GM06990 (cell line): Measurements from ENCODE around the gene CDK5RAP1.

ENCODE experiments used
- DNase-seq: peaks from one replicate; pipeline ENCODE4 v3.0.0-alpha.2; 2011; ENCODE audit not compliant: insufficient read length; ENCODE audit errors: extremely low read depth
- H3K27me3 ChIP-seq: replicated peaks from 2 replicates; pipeline ENCODE4 v1.6.0; 2011; ENCODE audit warnings: low read length; ENCODE audit not compliant: control insufficient read depth, insufficient read depth
- H3K36me3 ChIP-seq: 2 replicates; pipeline ENCODE4 v1.5.1; 2011; ENCODE audit warnings: low read length; ENCODE audit not compliant: control insufficient read depth, insufficient read depth
- H3K4me3 ChIP-seq: replicated peaks from 2 replicates; pipeline ENCODE4 v1.5.1; 2011; ENCODE audit warnings: low read depth, mild to moderate bottlenecking, control low read depth, low read length
- CTCF ChIP-seq: IDR thresholded peaks from 2 replicates; pipeline ENCODE4 v1.5.1; 2011; ENCODE audit warnings: low read length, control low read depth, mild to moderate bottlenecking, inconsistent platforms; ENCODE audit not compliant: insufficient read depth, poor library complexity, severe bottlenecking

CDK5RAP1 gene

GRCh38 chr20:33333616-33334015 lies 67.7 kb downstream of the CDK5RAP1 start:
- DNase-seq = no peak
- H3K4me3 ChIP-seq = no peak overlapping the region
- H3K36me3 ChIP-seq = no peaks in the 10 kb centered on the region
- H3K27me3 ChIP-seq = no peaks in the 10 kb centered on the region; the same call in none of the 2 replicates
- TF ChIP-seq CTCF = no peak

- H3K4me3 ChIP-seq = no peak overlapping the region
- no peak for DNase-seq
- H3K36me3 ChIP-seq = no peaks in the 10 kb centered on the region
- H3K27me3 ChIP-seq = no peaks in the 10 kb centered on the region; the same call in none of the 2 replicates
- no peak for TF ChIP-seq CTCF
These were observed 68.3 kb downstream of the CDK5RAP1 start for GRCh38 chr20:33332905-33333456.

- TF ChIP-seq CTCF = no peak
- no peak overlapping the region for H3K4me3 ChIP-seq
- no peaks in the 10 kb centered on the region for H3K36me3 ChIP-seq
- no peaks in the 10 kb centered on the region; the same call in none of the 2 replicates for H3K27me3 ChIP-seq
- DNase-seq = no peak
These were observed 72.9 kb downstream of the CDK5RAP1 start for GRCh38 chr20:33328157-33329137.

- no peak for TF ChIP-seq CTCF
- H3K27me3 ChIP-seq = peaks cover 2% of the 10 kb centered on the region
These were observed 76.0 kb downstream of the CDK5RAP1 start for GRCh38 chr20:33325350-33325749.

GRCh38 chr20:33323236-33323635 lies 78.1 kb downstream of the CDK5RAP1 start:
- H3K27me3 ChIP-seq = peaks cover 2% of the 10 kb centered on the region
- no peak overlapping the region for H3K4me3 ChIP-seq
- no peak for DNase-seq
- TF ChIP-seq CTCF = no peak
- H3K36me3 ChIP-seq = no peaks in the 10 kb centered on the region

More at GRCh38 chr20:33325350-33325749, 76.0 kb downstream of the CDK5RAP1 start:
- no peak for DNase-seq
- H3K4me3 ChIP-seq = no peak overlapping the region
- H3K36me3 ChIP-seq = no peaks in the 10 kb centered on the region
